K562 (cell line): ENCODE measurements around the gene EGFL6. TPM values are rescaled to one million over a fixed set of nuclear protein-coding genes. Genes with fewer than 3 reads are reported as not detected.

ENCODE experiments used
- ATF3 ChIP-seq, 2 experiments: fragments of 450-650 bp in 1 of 2; sonication (generic) in 1 of 2; formaldehyde crosslinking in 1 of 2; IDR thresholded peaks in 1 of 2; conservative IDR thresholded peaks in 1 of 2; 2 replicates each; pipeline versions ENCODE4 v1.6.1 to v1.8.1; 2016 to 2023; ENCODE audit warnings: mild to moderate bottlenecking in 2 of 2, moderate library complexity in 2 of 2, inconsistent platforms in 1 of 2, missing genetic modification reagents in 1 of 2
- CREB3L1 ChIP-seq: fragments of 450-650 bp; IDR thresholded peaks from 2 replicates; pipeline ENCODE4 v1.6.1; 2014; ENCODE audit warnings: low read depth, mild to moderate bottlenecking, moderate library complexity, borderline replicate concordance
- FOSL1 ChIP-seq: fragments of 200-800 bp; sonication (Bioruptor generic); conservative IDR thresholded peaks from 2 replicates; pipeline ENCODE4 v1.6.1; 2016; ENCODE audit warnings: missing genetic modification characterization, missing compliant biosample characterization
- FOXM1 ChIP-seq, 2 experiments: fragments of 450-650 bp in 1 of 2; sonication (generic) in 1 of 2; formaldehyde crosslinking in 1 of 2; IDR thresholded peaks; 2 replicates each; pipeline versions ENCODE4 v1.6.1 to v1.9.0; 2017 to 2022; ENCODE audit warnings: low read depth in 2 of 2, mild to moderate bottlenecking in 2 of 2, missing genetic modification reagents in 1 of 2, moderate library complexity in 1 of 2
- GTF3C2 ChIP-seq: IDR thresholded peaks from 3 replicates; pipeline ENCODE4 v1.6.1; 2011; ENCODE audit warnings: borderline replicate concordance, mild to moderate bottlenecking, moderate library complexity; ENCODE audit not compliant: insufficient read length; ENCODE audit errors: extremely low read depth
- HBP1 ChIP-seq: fragments of 450-650 bp; formaldehyde crosslinking; IDR thresholded peaks from 2 replicates; pipeline ENCODE4 v1.4.0; 2022; ENCODE audit warnings: missing genetic modification characterization
- KDM4B ChIP-seq, 2 experiments: fragments of 450-650 bp in 1 of 2; sonication (generic) in 1 of 2; IDR thresholded peaks; 2 replicates each; pipeline ENCODE4 v1.6.1; 2016 to 2017; ENCODE audit warnings: borderline replicate concordance in 2 of 2, antibody characterized with exemption in 1 of 2, low read depth in 1 of 2, mild to moderate bottlenecking in 1 of 2
- NR3C1 ChIP-seq: sonication (generic); formaldehyde crosslinking; IDR thresholded peaks from 2 replicates; pipeline ENCODE4 v1.8.1; 2022; ENCODE audit warnings: missing genetic modification reagents
- PTTG1 ChIP-seq: fragments of 450-650 bp; IDR thresholded peaks from 2 replicates; pipeline ENCODE4 v1.6.1; 2016; ENCODE audit warnings: low read depth, mild to moderate bottlenecking, missing genetic modification characterization, missing compliant biosample characterization
- RCOR1 ChIP-seq, 2 experiments: IDR thresholded peaks; 2 replicates each; pipeline ENCODE4 v1.6.1; 2012; ENCODE audit warnings: low read depth in 2 of 2, low read length in 2 of 2, borderline replicate concordance in 1 of 2, improper control_type of control experiment in 1 of 2
- SNIP1 ChIP-seq: fragments of 450-650 bp; IDR thresholded peaks from 2 replicates; pipeline ENCODE4 v1.7.1; 2017; ENCODE audit warnings: low read depth, mild to moderate bottlenecking
- ZBTB8A ChIP-seq: fragments of 450-650 bp; IDR thresholded peaks from 2 replicates; pipeline ENCODE4 v1.6.1; 2018; ENCODE audit warnings: mild to moderate bottlenecking, moderate library complexity; ENCODE audit not compliant: partially characterized antibody
- ZNF124 ChIP-seq: sonication (generic); formaldehyde crosslinking; IDR thresholded peaks from 2 replicates; pipeline ENCODE4 v1.8.1; 2022; ENCODE audit warnings: missing genetic modification reagents
- ZNF274 ChIP-seq: IDR thresholded peaks from 2 replicates; pipeline ENCODE4 v1.6.1; 2011; ENCODE audit warnings: low read depth, mild to moderate bottlenecking, low read length, moderate library complexity, borderline replicate concordance
- ZNF395 ChIP-seq: fragments of 200-800 bp; sonication (Bioruptor generic); IDR thresholded peaks from 2 replicates; pipeline ENCODE4 v1.6.1; 2017; ENCODE audit warnings: missing genetic modification characterization, missing compliant biosample characterization
- polyA plus RNA-seq, 8 experiments: library from polyadenylated mRNA; depleted of rRNA in 4 of 8; stranded (reverse) in 5 of 8; unstranded in 3 of 8; fragments of >200 nt; fragmentation: Nextera tagmentation in 2 of 8; fragmentation: Illumina TruSeq in 1 of 8; extraction: Ambion mirVana in 2 of 8; extraction: Trizol in 1 of 8; gene quantifications; 2 replicates each; pipeline versions ENCODE4 v1.2.1 to v1.2.3, GENCODE V29; 2011 to 2014; ENCODE audit warnings: inconsistent platforms in 1 of 8, missing spikeins in 1 of 8
- total RNA-seq, 7 experiments: library from RNA; depleted of rRNA in 6 of 7; stranded (reverse); fragments of >200 nt in 6 of 7; fragmentation: Illumina TruSeq in 2 of 7; extraction: Trizol in 2 of 7; gene quantifications; 2 replicates each; pipeline versions ENCODE4 v1.2.1 to v1.2.3, GENCODE V29; 2011 to 2021; ENCODE audit warnings: low replicate concordance in 1 of 7

EGFL6 gene
- total and polyA plus RNA-seq, 9 of the 15 experiments (the other 6 are each of a cell fraction or from before 2014, with no cell fraction given): 0.01 TPM; not detected in 8

- TF ChIP-seq FOSL1 (tag) (peak; percentile 99), SNIP1 (no peak), FOXM1 (IDR thresholded peaks at IDR 0.05; ENCODE audit: low read depth) (peak; percentile 76), FOXM1 (CRISPR knock-in tag; IDR thresholded peaks at IDR 0.05; ENCODE audit: low read depth) (no peak), ZNF395 (CRISPR knock-in tag) (peak; percentile 83), PTTG1 (no peak), GTF3C2 (no peak), NR3C1 (CRISPR knock-in tag) (no peak), ZBTB8A (no peak), CREB3L1 (peak; percentile 48; the same call in 1 of the 2 replicates), ZNF274 (no peak), KDM4B (IDR thresholded peaks at IDR 0.05; ENCODE audit: borderline replicate concordance in 2 of 2, low read depth in 1 of 2) (no peak), ATF3 (IDR thresholded peaks at IDR 0.05) (peak; percentile 97), ATF3 (CRISPR knock-in tag; conservative IDR thresholded peaks at IDR 0.05) (peak; percentile 98), HBP1 (no peak), ZNF124 (CRISPR knock-in tag) (no peak), RCOR1 (IDR thresholded peaks at IDR 0.05; ENCODE audit: borderline replicate concordance in 1 of 2, low read depth in 2 of 2, low read length in 2 of 2) (peak in 1 of 2 experiments; percentile 67; a peak in 1 of 4 replicates)
These were observed 78.4 kb downstream of the EGFL6 start (continued) for GRCh38 chrX:13647709-13648212.
